A673 (cell line): ENCODE data around the gene OXTR. TPM values are rescaled to one million over a fixed set of nuclear protein-coding genes. Genes with fewer than 3 reads are reported as not detected.

ENCODE experiments used
- BruUV-seq: library from RNA; stranded (reverse); fragments of 400-500 nt; replicated peaks from 2 replicates; lab custom pipeline; 2021; lab: Mats Ljungman, UMichigan
- CTCF ChIA-PET: fragments of 300-600 bp; sonication (Branson Sonifier 250); formaldehyde crosslinking; loops from one replicate; lab custom pipeline; 2022; ENCODE audit warnings: antibody characterized with exemption; lab: Charles Lee
- POLR2A ChIA-PET: fragments of 300-600 bp; sonication (Branson Sonifier 250); formaldehyde crosslinking; loops from one replicate; lab custom pipeline; 2022; ENCODE audit warnings: antibody characterized with exemption; ENCODE audit not compliant: low non-redundant PET; lab: Charles Lee
- DNase-seq: peaks from one replicate; pipeline ENCODE4 v3.0.0-alpha.2; 2015; ENCODE audit warnings: low spot score
- H3K27ac ChIP-seq: fragments of 200-600 bp; sonication (generic); 2 replicates; pipeline ENCODE4 v1.5.1; 2016; ENCODE audit warnings: mixed run types, low read depth, mild to moderate bottlenecking, mixed read lengths, antibody characterized with exemption, low read length; ENCODE audit not compliant: poor library complexity, severe bottlenecking
- H3K27me3 ChIP-seq: fragments of 200-600 bp; sonication (generic); replicated peaks from 2 replicates; pipeline ENCODE4 v1.6.1; 2017; ENCODE audit warnings: mixed run types, low read depth, mild to moderate bottlenecking, mixed read lengths, antibody characterized with exemption, low read length; ENCODE audit not compliant: insufficient read depth, poor library complexity
- H3K36me3 ChIP-seq: fragments of 200-600 bp; sonication (generic); 2 replicates; pipeline ENCODE4 v1.6.1; 2016; ENCODE audit warnings: mixed run types, mild to moderate bottlenecking, mixed read lengths, antibody characterized with exemption, low read length; ENCODE audit not compliant: insufficient read depth, poor library complexity, severe bottlenecking
- H3K4me1 ChIP-seq: fragments of 200-600 bp; sonication (generic); 2 replicates; pipeline ENCODE4 v1.6.1; 2017; ENCODE audit warnings: mixed run types, mild to moderate bottlenecking, mixed read lengths, antibody characterized with exemption, low read length; ENCODE audit not compliant: insufficient read depth, poor library complexity, severe bottlenecking
- H3K4me3 ChIP-seq: fragments of 200-600 bp; sonication (generic); 2 replicates; pipeline ENCODE4 v1.5.1; 2016; ENCODE audit warnings: low read depth, mixed run types, mild to moderate bottlenecking, mixed read lengths, low read length; ENCODE audit not compliant: poor library complexity, severe bottlenecking
- H3K9me3 ChIP-seq: fragments of 200-600 bp; sonication (generic); 2 replicates; pipeline ENCODE4 v1.6.1; 2016; ENCODE audit warnings: mixed run types, low read depth, mild to moderate bottlenecking, mixed read lengths, antibody characterized with exemption, low read length; ENCODE audit not compliant: poor library complexity, severe bottlenecking
- CTCF ChIP-seq: fragments of 300-800, 200-600 bp; sonication (generic); conservative IDR thresholded peaks from 2 replicates; pipeline ENCODE4 v1.5.1; 2017; ENCODE audit warnings: low read depth, mild to moderate bottlenecking, antibody characterized with exemption, low read length, moderate library complexity, mixed read lengths
- EZH2 ChIP-seq: fragments of 200-600 bp; sonication (generic); IDR thresholded peaks from 2 replicates; pipeline ENCODE4 v1.6.1; 2017; ENCODE audit warnings: borderline replicate concordance, low read depth, mild to moderate bottlenecking, mixed read lengths, antibody characterized with exemption, low read length; ENCODE audit not compliant: poor library complexity, severe bottlenecking
- intact Hi-C: fragments of 100-400 bp; cut with micrococcal nuclease; formaldehyde crosslinking; loops from one replicate; pipeline ENCODE4 v1.10.0; 2022; ENCODE audit not compliant: unreplicated experiment
- total RNA-seq: library from RNA; stranded (reverse); gene quantifications from 2 replicates; pipeline ENCODE4 v1.2.3, GENCODE V29; 2021

The OXTR gene
- total RNA-seq, 1 experiment from 2014 or later, result 6.5 TPM

GRCh38 chr3:8802256-8802655, 32.8 kb upstream of the OXTR start:
- intact Hi-C loops, result no loop called here
- Histone ChIP-seq H3K4me3 (no peak overlapping the region), H3K4me1 (no peaks in the 10 kb centered on the region), H3K27ac (no peak overlapping the region), H3K9me3 (no peaks in the 10 kb centered on the region), H3K36me3 (no peaks in the 10 kb centered on the region), H3K27me3 (no peaks in the 10 kb centered on the region)
- no peak for DNase-seq
- no TSS peak for BruUV-seq
- ChIA-PET POLR2A (no interaction called here), CTCF (no interaction called here)
- TF ChIP-seq EZH2, result no peak
- TF ChIP-seq CTCF, result no peak

GRCh38 chr3:8800016-8800415, 30.6 kb upstream of the OXTR start:
- no peak for DNase-seq
- BruUV-seq, result no TSS peak
- CTCF ChIA-PET, result no interaction called here
- POLR2A ChIA-PET, result no interaction called here
- Histone ChIP-seq H3K4me1 (no peaks in the 10 kb centered on the region), H3K27me3 (no peaks in the 10 kb centered on the region), H3K27ac (no peak overlapping the region), H3K9me3 (no peaks in the 10 kb centered on the region), H3K36me3 (no peaks in the 10 kb centered on the region), H3K4me3 (no peak overlapping the region)
- TF ChIP-seq CTCF, result no peak
- no peak for TF ChIP-seq EZH2
- intact Hi-C loops, result no loop called here

- Histone ChIP-seq H3K36me3 (no peaks in the 10 kb centered on the region), H3K9me3 (no peaks in the 10 kb centered on the region), H3K27me3 (no peaks in the 10 kb centered on the region), H3K27ac (no peak overlapping the region), H3K4me3 (no peak overlapping the region), H3K4me1 (no peaks in the 10 kb centered on the region)
- CTCF ChIA-PET, result no interaction called here
- TF ChIP-seq CTCF, result no peak
- TF ChIP-seq EZH2, result no peak
- intact Hi-C loops, result no loop called here
- POLR2A ChIA-PET, result no interaction called here
- BruUV-seq, result no TSS peak
- DNase-seq, result no peak
These were observed 24.8 kb upstream of the OXTR start for GRCh38 chr3:8794247-8794646.
